ENCODE results near the gene NLRP8. TPM values are rescaled to one million over a fixed set of nuclear protein-coding genes. Genes with fewer than 3 reads are reported as not detected.
"Not testable (repeated sequence)": the region's sequence is repeated elsewhere in the genome, so short reads cannot be mapped to it uniquely, and the experiment has no call there.

Gene NLRP8
- total RNA-seq = not detected in 2 replicates

GRCh38 chr19:55947532-55947931 lies at the start of gene NLRP8:
Gene NLRP8, plus strand, starts transcription at chr19:55947832.
- Mint-ChIP-seq H3K4me1 (ENCODE audit: low read depth) (no peaks in the 10 kb centered on the region), H3K36me3 (ENCODE audit: low read depth) (no peaks in the 10 kb centered on the region), H3K27ac (no peak within 1 kb of the TSS), H3K27me3 (ENCODE audit: low read depth) (no peaks in the 10 kb centered on the region), H3K9me3 (peaks cover 50% of the 10 kb centered on the region), H3K4me3 (ENCODE audit: low read depth) (no peak within 1 kb of the TSS)
- DNase-seq (ENCODE audit: low spot score) = no peak
- intact Hi-C loops (cut with micrococcal nuclease) = no loop called here

DNA sequence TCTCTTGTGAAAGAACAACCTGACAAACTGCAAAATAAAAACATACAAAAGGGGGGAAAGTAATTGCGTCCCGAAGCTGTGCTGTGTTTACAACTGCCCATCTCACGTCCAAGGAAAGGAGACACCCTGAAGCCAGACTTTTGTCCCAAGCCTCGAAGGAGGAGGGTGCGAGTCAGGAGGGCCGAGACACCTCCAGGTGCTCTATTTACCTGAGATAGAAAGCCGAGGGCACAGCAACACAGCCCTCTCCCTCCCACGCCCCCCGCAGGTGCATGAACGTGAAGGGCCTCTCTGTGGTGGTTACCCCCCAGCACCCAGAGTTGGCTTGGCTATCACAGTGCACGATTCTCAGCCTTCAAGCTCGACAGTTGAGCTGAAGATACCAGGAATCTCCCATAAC lies 48.7 kb upstream of the NLRP8 start:
- H3K27me3 Mint-ChIP-seq (ENCODE audit: low read depth) = no peaks in the 10 kb centered on the region
- no peak for DNase-seq (ENCODE audit: low spot score)
- H3K36me3 Mint-ChIP-seq (ENCODE audit: low read depth) = no peaks in the 10 kb centered on the region
- no peaks in the 10 kb centered on the region for H3K4me1 Mint-ChIP-seq (ENCODE audit: low read depth)
- H3K9me3 Mint-ChIP-seq = peaks cover 58% of the 10 kb centered on the region
- H3K4me3 Mint-ChIP-seq (ENCODE audit: low read depth) = no peak overlapping the region
- no peak overlapping the region for H3K27ac Mint-ChIP-seq
- intact Hi-C loops (cut with micrococcal nuclease) = no loop called here

GRCh38 chr19:55901369-55902079 lies 46.1 kb upstream of the NLRP8 start:
- Mint-ChIP-seq H3K27ac (no peak overlapping the region), H3K36me3 (ENCODE audit: low read depth) (no peaks in the 10 kb centered on the region), H3K4me3 (ENCODE audit: low read depth) (no peak overlapping the region), H3K9me3 (peaks cover 56% of the 10 kb centered on the region), H3K27me3 (ENCODE audit: low read depth) (no peaks in the 10 kb centered on the region), H3K4me1 (ENCODE audit: low read depth) (no peaks in the 10 kb centered on the region)
- intact Hi-C loops (cut with micrococcal nuclease) = no loop called here
- DNase-seq (ENCODE audit: low spot score) = no peak

GRCh38 chr19:55902080-55902751 lies 45.4 kb upstream of the NLRP8 start:
- Mint-ChIP-seq H3K9me3 (peaks cover 50% of the 10 kb centered on the region), H3K4me3 (ENCODE audit: low read depth) (no peak overlapping the region), H3K27me3 (ENCODE audit: low read depth) (no peaks in the 10 kb centered on the region), H3K27ac (no peak overlapping the region), H3K4me1 (ENCODE audit: low read depth) (no peaks in the 10 kb centered on the region), H3K36me3 (ENCODE audit: low read depth) (no peaks in the 10 kb centered on the region)
- intact Hi-C loops (cut with micrococcal nuclease) = no loop called here
- DNase-seq (ENCODE audit: low spot score) = no peak

DNA sequence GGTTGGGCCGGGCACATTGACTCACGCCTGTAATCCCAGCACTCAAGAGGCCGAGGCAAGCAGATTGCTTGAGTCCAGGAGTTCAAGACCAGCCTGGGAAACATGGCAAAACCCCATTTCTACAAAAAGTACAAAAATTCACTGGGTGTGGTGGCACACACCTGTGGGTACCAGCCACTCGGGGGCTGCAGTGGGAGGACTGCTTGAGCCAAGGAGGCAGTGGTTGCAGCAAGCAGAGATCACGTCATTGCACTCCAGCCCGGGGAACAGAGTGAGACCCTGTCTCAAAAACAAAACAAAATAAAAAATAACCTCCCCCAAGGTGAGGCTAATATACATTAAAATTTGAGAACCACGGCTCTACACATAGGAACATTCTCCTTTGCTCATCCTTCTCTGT lies 40.3 kb upstream of the NLRP8 start:
- no peak overlapping the region for H3K27ac Mint-ChIP-seq
- no peak for DNase-seq (ENCODE audit: low spot score)
- no peaks in the 10 kb centered on the region for H3K4me1 Mint-ChIP-seq (ENCODE audit: low read depth)
- peaks cover 62% of the 10 kb centered on the region for H3K9me3 Mint-ChIP-seq
- H3K4me3 Mint-ChIP-seq (ENCODE audit: low read depth) = no peak overlapping the region
- no peaks in the 10 kb centered on the region for H3K36me3 Mint-ChIP-seq (ENCODE audit: low read depth)
- intact Hi-C loops (cut with micrococcal nuclease) = no loop called here
- H3K27me3 Mint-ChIP-seq (ENCODE audit: low read depth) = no peaks in the 10 kb centered on the region

DNA sequence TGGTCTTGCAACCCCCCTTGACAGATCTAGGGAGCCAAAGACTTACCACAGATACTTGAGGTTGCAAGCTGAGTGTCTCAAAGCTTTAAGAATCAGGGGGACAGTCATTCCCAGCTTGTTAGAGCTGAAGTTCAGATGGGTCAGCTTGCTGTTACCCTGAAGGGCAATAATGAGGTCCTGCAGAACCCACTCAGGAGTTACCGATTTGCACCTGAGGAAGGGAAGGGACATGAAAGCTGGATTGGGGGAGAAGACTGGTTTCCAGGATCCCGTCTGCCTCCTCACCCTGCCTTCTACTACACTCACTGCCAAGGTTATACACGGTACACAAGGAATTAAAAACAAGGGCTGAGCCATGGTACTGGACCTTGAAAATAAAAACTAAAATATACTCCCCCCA lies 39.9 kb upstream of the NLRP8 start:
- Mint-ChIP-seq H3K9me3 (peaks cover 66% of the 10 kb centered on the region), H3K36me3 (ENCODE audit: low read depth) (no peaks in the 10 kb centered on the region)
- DNase-seq (ENCODE audit: low spot score) = no peak

DNA sequence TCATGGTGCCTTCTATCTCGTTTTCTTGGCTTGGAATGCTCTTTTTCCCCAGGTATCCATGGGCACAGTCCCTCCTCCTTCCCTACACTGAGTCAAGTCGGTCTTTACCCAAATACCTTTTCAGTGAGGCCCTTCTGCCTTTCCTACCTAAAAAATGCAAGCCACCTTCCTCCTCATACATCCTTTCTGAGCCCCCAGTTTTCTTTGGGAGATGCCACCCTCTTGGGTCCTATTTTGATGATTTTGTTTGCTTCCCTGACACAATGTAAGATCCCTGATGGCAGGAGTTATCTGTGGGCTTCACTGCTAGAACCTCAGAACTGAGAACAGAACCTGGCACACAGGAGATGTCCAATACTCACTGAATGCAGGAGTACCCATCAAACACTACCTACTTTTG lies 37.8 kb upstream of the NLRP8 start:
- Mint-ChIP-seq H3K36me3 (ENCODE audit: low read depth) (no peaks in the 10 kb centered on the region), H3K4me1 (ENCODE audit: low read depth) (no peaks in the 10 kb centered on the region), H3K27ac (no peak overlapping the region), H3K9me3 (peaks cover 73% of the 10 kb centered on the region), H3K27me3 (ENCODE audit: low read depth) (no peaks in the 10 kb centered on the region), H3K4me3 (ENCODE audit: low read depth) (no peak overlapping the region)
- DNase-seq (ENCODE audit: low spot score) = no peak
- intact Hi-C loops (cut with micrococcal nuclease) = no loop called here

More for the DNA sequence above, 39.9 kb upstream of the NLRP8 start:
- Mint-ChIP-seq H3K4me1 (ENCODE audit: low read depth) (no peaks in the 10 kb centered on the region), H3K4me3 (ENCODE audit: low read depth) (no peak overlapping the region), H3K27ac (no peak overlapping the region), H3K27me3 (ENCODE audit: low read depth) (no peaks in the 10 kb centered on the region)
- intact Hi-C loops (cut with micrococcal nuclease) = no loop called here

GRCh38 chr19:55912916-55913315 lies 34.7 kb upstream of the NLRP8 start:
- Mint-ChIP-seq H3K36me3 (ENCODE audit: low read depth) (no peaks in the 10 kb centered on the region), H3K27me3 (ENCODE audit: low read depth) (no peaks in the 10 kb centered on the region), H3K9me3 (peaks cover 77% of the 10 kb centered on the region), H3K4me3 (ENCODE audit: low read depth) (no peak overlapping the region), H3K27ac (no peak overlapping the region), H3K4me1 (ENCODE audit: low read depth) (no peaks in the 10 kb centered on the region)
- intact Hi-C loops (cut with micrococcal nuclease) = no loop called here
- no peak for DNase-seq (ENCODE audit: low spot score)

- no peaks in the 10 kb centered on the region for H3K4me1 Mint-ChIP-seq (ENCODE audit: low read depth)
- no peak for DNase-seq (ENCODE audit: low spot score)
- intact Hi-C loops (cut with micrococcal nuclease) = no loop called here
Measured at GRCh38 chr19:55913643-55914268, 33.9 kb upstream of the NLRP8 start.

GRCh38 chr19:55923556-55923955 lies 24.1 kb upstream of the NLRP8 start:
- Mint-ChIP-seq H3K27me3 (ENCODE audit: low read depth) (no peaks in the 10 kb centered on the region), H3K27ac (no peak overlapping the region), H3K36me3 (ENCODE audit: low read depth) (no peaks in the 10 kb centered on the region), H3K9me3 (peaks cover 81% of the 10 kb centered on the region), H3K4me1 (ENCODE audit: low read depth) (no peaks in the 10 kb centered on the region), H3K4me3 (ENCODE audit: low read depth) (no peak overlapping the region)
- DNase-seq (ENCODE audit: low spot score) = no peak
- intact Hi-C loops (cut with micrococcal nuclease) = no loop called here

More at GRCh38 chr19:55913643-55914268, 33.9 kb upstream of the NLRP8 start:
- no peaks in the 10 kb centered on the region for H3K27me3 Mint-ChIP-seq (ENCODE audit: low read depth)
- H3K9me3 Mint-ChIP-seq = peaks cover 78% of the 10 kb centered on the region
- H3K27ac Mint-ChIP-seq = no peak overlapping the region
- H3K4me3 Mint-ChIP-seq (ENCODE audit: low read depth) = no peak overlapping the region
- no peaks in the 10 kb centered on the region for H3K36me3 Mint-ChIP-seq (ENCODE audit: low read depth)

DNA sequence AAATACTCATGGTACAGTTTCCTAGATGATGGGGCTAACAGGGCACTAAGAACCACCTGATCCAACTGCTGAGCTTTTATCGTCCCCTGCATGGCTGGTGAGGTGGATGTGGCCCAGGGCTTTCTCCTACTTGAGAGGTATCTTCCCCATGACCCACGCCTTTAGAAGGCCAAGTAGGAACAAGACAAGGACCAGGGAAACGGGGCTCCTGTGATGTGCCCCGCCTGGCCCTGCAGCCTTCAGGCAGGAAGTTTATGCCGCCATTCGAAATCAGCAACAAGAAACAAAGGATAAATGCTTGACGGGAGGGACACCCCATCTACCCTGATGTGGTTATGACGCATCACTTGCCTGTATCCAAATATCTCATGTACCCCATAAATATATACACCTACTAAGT lies 19.6 kb upstream of the NLRP8 start:
- H3K27ac Mint-ChIP-seq = no peak overlapping the region
- intact Hi-C loops (cut with micrococcal nuclease) = no loop called here
- H3K27me3 Mint-ChIP-seq (ENCODE audit: low read depth) = no peaks in the 10 kb centered on the region
- no peaks in the 10 kb centered on the region for H3K4me1 Mint-ChIP-seq (ENCODE audit: low read depth)
- peaks cover 76% of the 10 kb centered on the region for H3K9me3 Mint-ChIP-seq
- H3K36me3 Mint-ChIP-seq (ENCODE audit: low read depth) = no peaks in the 10 kb centered on the region
- DNase-seq (ENCODE audit: low spot score) = no peak
- H3K4me3 Mint-ChIP-seq (ENCODE audit: low read depth) = no peak overlapping the region

DNA sequence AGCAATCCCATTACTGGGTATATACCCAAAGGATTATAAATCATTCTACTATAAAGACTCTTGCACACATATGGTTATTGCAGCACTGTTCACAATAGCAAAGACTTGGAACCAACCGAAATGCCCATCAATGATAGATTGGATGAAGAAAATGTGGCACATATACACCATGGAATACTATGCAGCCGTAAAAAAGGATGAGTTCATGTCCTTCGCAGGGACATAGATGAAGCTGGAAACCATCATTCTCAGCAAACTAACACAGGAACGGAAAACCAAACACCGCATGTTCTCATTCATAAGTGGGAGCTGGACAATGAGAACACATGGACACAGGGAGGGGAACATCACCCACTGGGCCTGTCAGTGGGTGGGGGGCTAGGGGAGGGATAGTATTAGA lies 18.4 kb upstream of the NLRP8 start:
- H3K4me1 Mint-ChIP-seq (ENCODE audit: low read depth); H3K27ac Mint-ChIP-seq; H3K27me3 Mint-ChIP-seq (ENCODE audit: low read depth); H3K36me3 Mint-ChIP-seq (ENCODE audit: low read depth); intact Hi-C loops (cut with micrococcal nuclease); H3K4me3 Mint-ChIP-seq (ENCODE audit: low read depth); DNase-seq (ENCODE audit: low spot score): not testable (repeated sequence)
- peaks cover 74% of the 10 kb centered on the region for H3K9me3 Mint-ChIP-seq

DNA sequence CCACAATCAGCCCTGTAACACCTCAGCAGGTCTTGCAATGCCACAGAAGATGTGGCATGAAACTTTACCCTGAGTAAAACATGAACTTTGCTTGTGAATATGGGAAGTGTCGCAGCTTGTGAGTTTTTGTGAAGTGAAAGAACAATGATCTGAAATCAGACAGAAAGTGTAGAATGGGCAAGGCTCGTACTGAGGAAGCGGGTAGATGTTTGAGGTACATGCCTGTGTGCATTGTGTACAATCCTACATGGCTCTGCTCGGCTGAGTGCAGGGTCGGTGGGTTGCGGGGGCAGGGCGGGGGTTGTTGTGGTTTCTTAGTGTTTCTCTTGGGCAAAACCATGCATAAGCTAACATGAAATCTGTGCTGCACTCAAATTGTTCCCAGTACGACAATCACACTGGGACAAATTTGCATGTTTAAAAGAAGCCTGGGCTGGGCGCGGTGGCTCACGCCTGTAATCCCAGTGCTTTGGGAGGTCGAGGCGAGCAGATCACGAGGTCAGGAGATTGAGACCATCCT lies 16.6 kb upstream of the NLRP8 start:
- Mint-ChIP-seq H3K4me3 (ENCODE audit: low read depth) (no peak overlapping the region), H3K4me1 (ENCODE audit: low read depth) (no peaks in the 10 kb centered on the region), H3K9me3 (peaks cover 75% of the 10 kb centered on the region), H3K27ac (no peak overlapping the region), H3K36me3 (ENCODE audit: low read depth) (no peaks in the 10 kb centered on the region), H3K27me3 (ENCODE audit: low read depth) (no peaks in the 10 kb centered on the region)
- intact Hi-C loops (cut with micrococcal nuclease) = no loop called here
- DNase-seq (ENCODE audit: low spot score) = no peak
